DND-41 (cell line): Measurements from ENCODE around the gene SLC6A12.

Source experiments
- ATAC-seq: fragments of 200-7000 bp; cut with Tn5 transposase; 3 replicates; pipeline ENCODE4 v1.9.1; 2021; ENCODE audit warnings: low read depth; ENCODE audit not compliant: insufficient read depth
- DNase-seq: peaks from one replicate; pipeline ENCODE4 v3.0.0-alpha.2; 2020
- H2AFZ ChIP-seq: 2 replicates; pipeline ENCODE4 v1.6.0; 2012; ENCODE audit warnings: low read depth, low read length
- H3K27ac ChIP-seq: 2 replicates; pipeline ENCODE4 v1.5.1; 2012; ENCODE audit warnings: low read length, inconsistent platforms
- H3K27me3 ChIP-seq: fragments of 200-600 bp; sonication (generic); 2 replicates; pipeline ENCODE4 v1.6.0; 2012; ENCODE audit warnings: low read length, mild to moderate bottlenecking, inconsistent platforms; ENCODE audit not compliant: insufficient read depth, poor library complexity
- H3K36me3 ChIP-seq: 2 replicates; pipeline ENCODE4 v1.5.1; 2012; ENCODE audit warnings: low read length, inconsistent platforms; ENCODE audit not compliant: insufficient read depth
- H3K4me1 ChIP-seq: 2 replicates; pipeline ENCODE4 v1.5.1; 2012; ENCODE audit warnings: mild to moderate bottlenecking, low read length; ENCODE audit not compliant: insufficient read depth
- H3K4me2 ChIP-seq: 2 replicates; pipeline ENCODE4 v1.6.0; 2012; ENCODE audit warnings: mild to moderate bottlenecking, moderate library complexity, low read length, inconsistent platforms; ENCODE audit not compliant: insufficient read depth
- H3K4me3 ChIP-seq, 2 experiments: fragments of 200-600 bp in 1 of 2; shearing (Covaris generic) in 1 of 2; 2 replicates each; pipeline ENCODE4 v1.5.1; 2012 to 2016; ENCODE audit warnings: inconsistent platforms in 2 of 2, low read length in 2 of 2, mild to moderate bottlenecking in 2 of 2, low read depth in 1 of 2, moderate library complexity in 1 of 2
- H3K79me2 ChIP-seq: 2 replicates; pipeline ENCODE4 v1.6.0; 2012; ENCODE audit warnings: low read length, inconsistent platforms; ENCODE audit not compliant: insufficient read depth
- H3K9ac ChIP-seq: 2 replicates; pipeline ENCODE4 v1.6.0; 2012; ENCODE audit warnings: low read depth, mild to moderate bottlenecking, inconsistent platforms, low read length, moderate library complexity
- H3K9me3 ChIP-seq: 2 replicates; pipeline ENCODE4 v1.5.1; 2012; ENCODE audit warnings: low read length, moderate library complexity, mild to moderate bottlenecking, inconsistent platforms; ENCODE audit not compliant: insufficient read depth, severe bottlenecking
- H4K20me1 ChIP-seq: 2 replicates; pipeline ENCODE4 v1.6.0; 2012; ENCODE audit warnings: low read length; ENCODE audit not compliant: insufficient read depth
- CTCF ChIP-seq: IDR thresholded peaks from 2 replicates; pipeline ENCODE4 v1.5.1; 2012; ENCODE audit warnings: borderline replicate concordance, low read length, moderate library complexity, mild to moderate bottlenecking; ENCODE audit not compliant: poor library complexity, severe bottlenecking; ENCODE audit errors: extremely low read depth
- EZH2 ChIP-seq: IDR thresholded peaks from 3 replicates; pipeline ENCODE4 v1.6.1; 2012; ENCODE audit warnings: borderline replicate concordance, low read depth, mild to moderate bottlenecking, moderate library complexity, low read length, inconsistent platforms; ENCODE audit not compliant: severe bottlenecking

SLC6A12 gene

GRCh38 chr12:213527-213932, 427 bp downstream of the SLC6A12 start:
- Histone ChIP-seq H2AFZ (no peak overlapping the region), H3K9ac (no peak overlapping the region), H3K27me3 (peaks cover 13% of the 10 kb centered on the region), H4K20me1 (0 out of 2 replicates have a peak, but pooled peaks cover 3% of the 10 kb centered on the region), H3K4me2 (no peak overlapping the region), H3K36me3 (no peaks in the 10 kb centered on the region), H3K4me3 (no peak overlapping the region), H3K79me2 (no peaks in the 10 kb centered on the region), H3K4me1 (no peaks in the 10 kb centered on the region), H3K9me3 (no peaks in the 10 kb centered on the region), H3K27ac (no peak overlapping the region)
- DNase-seq (no peak), ATAC-seq (no peak)
- TF ChIP-seq EZH2: no peak
- no peak for TF ChIP-seq CTCF

- no peaks in the 10 kb centered on the region for H3K79me2 ChIP-seq
- H3K4me2 ChIP-seq: no peak overlapping the region
- H3K9ac ChIP-seq: no peak overlapping the region
- TF ChIP-seq CTCF (no peak), EZH2 (no peak)
- H3K9me3 ChIP-seq: no peaks in the 10 kb centered on the region
- no peak overlapping the region for H3K27ac ChIP-seq
- H4K20me1 ChIP-seq: 0 out of 2 replicates have a peak, but pooled peaks cover 3% of the 10 kb centered on the region
- DNase-seq: no peak
- no peaks in the 10 kb centered on the region for H3K4me1 ChIP-seq
- no peak for ATAC-seq
- no peak overlapping the region for H3K4me3 ChIP-seq
- H2AFZ ChIP-seq: no peak overlapping the region
- H3K27me3 ChIP-seq: peaks cover 13% of the 10 kb centered on the region
- H3K36me3 ChIP-seq: no peaks in the 10 kb centered on the region
Observed at GRCh38 chr12:212715-213526, 1.0 kb downstream of the SLC6A12 start.

GRCh38 chr12:212415-212714, 1.6 kb downstream of the SLC6A12 start:
- Histone ChIP-seq H3K9me3 (no peaks in the 10 kb centered on the region), H4K20me1 (0 out of 2 replicates have a peak, but pooled peaks cover 3% of the 10 kb centered on the region), H3K27ac (no peak overlapping the region), H3K36me3 (no peaks in the 10 kb centered on the region), H3K4me2 (no peak overlapping the region), H3K4me1 (no peaks in the 10 kb centered on the region), H3K9ac (no peak overlapping the region), H3K79me2 (no peaks in the 10 kb centered on the region), H3K27me3 (peaks cover 13% of the 10 kb centered on the region), H3K4me3 (no peak overlapping the region), H2AFZ (no peak overlapping the region)
- DNase-seq (no peak), ATAC-seq (no peak)
- no peak for TF ChIP-seq CTCF
- no peak for TF ChIP-seq EZH2
